ENCODE data around the gene PACSIN3. TPM values are rescaled to one million over a fixed set of nuclear protein-coding genes. Genes with fewer than 3 reads are reported as not detected.

PACSIN3 gene
- total RNA-seq, 1 donor from 2014 or later: 59.4 TPM

GRCh38 chr11:47158242-47158641, 28.0 kb downstream of the PACSIN3 start:
- Histone ChIP-seq H3K4me1 (peaks cover 20% of the 10 kb centered on the region), H3K27me3 (no peaks in the 10 kb centered on the region), H3K4me3 (no peak overlapping the region), H3K36me3 (peaks cover 0 to under 1% of the 10 kb centered on the region in 2 donors), H3K9me3 (no peaks in the 10 kb centered on the region), H3K27ac (no peak overlapping the region)
- TF ChIP-seq POLR2A (IDR thresholded peaks at IDR 0.05) (no peak), CTCF (IDR thresholded peaks at IDR 0.05) (no peak), POLR2AphosphoS5 (IDR thresholded peaks at IDR 0.05; ENCODE audit: insufficient read depth in 1 of 2, low read depth in 1 of 2) (no peak)
- intact Hi-C loops (cut with DNase I): no loop called here
- no peak for DNase-seq (ENCODE audit: extremely low spot score in 2 of 2)

- H3K9me3 ChIP-seq: no peaks in the 10 kb centered on the region
- H3K36me3 ChIP-seq: no peaks in the 10 kb centered on the region
- no peaks in the 10 kb centered on the region for H3K27me3 ChIP-seq
- no peak for DNase-seq (ENCODE audit: extremely low spot score in 2 of 2)
- peaks cover 25% of the 10 kb centered on the region for H3K4me1 ChIP-seq
- TF ChIP-seq CTCF (IDR thresholded peaks at IDR 0.05) (no peak), POLR2AphosphoS5 (IDR thresholded peaks at IDR 0.05; ENCODE audit: insufficient read depth in 1 of 2, low read depth in 1 of 2) (no peak), POLR2A (IDR thresholded peaks at IDR 0.05) (no peak)
- H3K27ac ChIP-seq: no peak overlapping the region
- no peak overlapping the region for H3K4me3 ChIP-seq
- intact Hi-C loops (cut with DNase I): no loop called here
These were observed 28.4 kb downstream of the PACSIN3 start for GRCh38 chr11:47157805-47158204.

- no peak overlapping the region for H3K27ac ChIP-seq
- H3K4me3 ChIP-seq: no peak overlapping the region
- H3K36me3 ChIP-seq: no peaks in the 10 kb centered on the region
- peaks cover 22% of the 10 kb centered on the region for H3K4me1 ChIP-seq
- TF ChIP-seq POLR2A (IDR thresholded peaks at IDR 0.05) (no peak), POLR2AphosphoS5 (IDR thresholded peaks at IDR 0.05; ENCODE audit: insufficient read depth in 1 of 2, low read depth in 1 of 2) (no peak), CTCF (IDR thresholded peaks at IDR 0.05) (no peak)
- H3K9me3 ChIP-seq: no peaks in the 10 kb centered on the region
- intact Hi-C loops (cut with DNase I): no loop called here
- H3K27me3 ChIP-seq: no peaks in the 10 kb centered on the region
- no peak for DNase-seq (ENCODE audit: extremely low spot score in 2 of 2)
These were observed 29.3 kb downstream of the PACSIN3 start for GRCh38 chr11:47156951-47157350.

GRCh38 chr11:47156333-47156732, 29.9 kb downstream of the PACSIN3 start:
- intact Hi-C loops (cut with DNase I): no loop called here
- DNase-seq (ENCODE audit: extremely low spot score in 2 of 2): no peak
- no peaks in the 10 kb centered on the region for H3K27me3 ChIP-seq
- H3K27ac ChIP-seq: no peak overlapping the region
- H3K36me3 ChIP-seq: no peaks in the 10 kb centered on the region
- H3K4me3 ChIP-seq: no peak overlapping the region
- TF ChIP-seq POLR2AphosphoS5 (IDR thresholded peaks at IDR 0.05; ENCODE audit: insufficient read depth in 1 of 2, low read depth in 1 of 2) (no peak), POLR2A (IDR thresholded peaks at IDR 0.05) (no peak), CTCF (IDR thresholded peaks at IDR 0.05) (no peak)
- H3K9me3 ChIP-seq: no peaks in the 10 kb centered on the region
- peaks cover 19% of the 10 kb centered on the region for H3K4me1 ChIP-seq

GRCh38 chr11:47155879-47156278, 30.4 kb downstream of the PACSIN3 start:
- Histone ChIP-seq H3K9me3 (no peaks in the 10 kb centered on the region), H3K4me1 (peaks cover 19% of the 10 kb centered on the region), H3K4me3 (no peak overlapping the region), H3K27me3 (no peaks in the 10 kb centered on the region), H3K27ac (no peak overlapping the region), H3K36me3 (no peaks in the 10 kb centered on the region)
- DNase-seq (ENCODE audit: extremely low spot score in 2 of 2): no peak
- TF ChIP-seq POLR2AphosphoS5 (IDR thresholded peaks at IDR 0.05; ENCODE audit: insufficient read depth in 1 of 2, low read depth in 1 of 2) (no peak), CTCF (IDR thresholded peaks at IDR 0.05) (no peak), POLR2A (IDR thresholded peaks at IDR 0.05) (no peak)
- intact Hi-C loops (cut with DNase I): no loop called here

Data from vagina (tissue), 2 donors.